Measurements from ENCODE around the gene HRAS. TPM values are rescaled to one million over a fixed set of nuclear protein-coding genes. Genes with fewer than 3 reads are reported as not detected.

Gene HRAS
- total and polyA plus RNA-seq, 2 donors (not counting 1 experiment from before 2014, with no cell fraction given), result 63.5 to 86.0 TPM

GRCh38 chr11:497565-498296, 37.6 kb downstream of the HRAS start:
- H3K4me1 ChIP-seq (ENCODE audit: control insufficient read depth in 2 of 2, insufficient read depth in 2 of 2, low read length in 2 of 2), result peaks cover 0 to 10% of the 10 kb centered on the region in 2 donors
- ChIA-PET POLR2A (interaction anchor here (0.9 kb wide), 1 partner anchor 26 kb away, joined by 3 read pairs; no protein-coding TSS in a partner anchor), CTCF (no interaction called here)
- DNase-seq (peak; percentile 23), ATAC-seq (ENCODE audit: low read depth) (no peak)
- H3K9ac ChIP-seq (ENCODE audit: low read length), result no peak overlapping the region
- 98% methylated on average over 30 of the region's 31 CpGs for WGBS (ENCODE audit: insufficient coverage)
- peaks cover 8% of the 10 kb centered on the region for H3K4me1 Mint-ChIP-seq
- H3K4me3 ChIP-seq (ENCODE audit: control extremely low read depth in 1 of 5, extremely low read depth in 1 of 5, insufficient read depth in 1 of 5, low read depth in 2 of 5, low read length in 4 of 5), result no peak overlapping the region
- H3K9me3 ChIP-seq (ENCODE audit: control extremely low read depth in 1 of 3, control insufficient read depth in 2 of 3, insufficient read depth in 1 of 3, low read length in 2 of 3), result peaks cover 0 to 7% (median 0%) of the 10 kb centered on the region in 3 donors
- H3K27me3 ChIP-seq (replicated peaks in 1 of 4; ENCODE audit: control extremely low read depth in 1 of 4, control insufficient read depth in 3 of 4, insufficient read depth in 4 of 4, low read length in 3 of 4), result no peaks in the 10 kb centered on the region
- peaks cover 47% of the 10 kb centered on the region for H4K20me1 ChIP-seq (ENCODE audit: control insufficient read depth, insufficient read depth, low read length, poor library complexity, severe bottlenecking)
- H3K4me3 Mint-ChIP-seq, result no peak overlapping the region
- H3K79me2 ChIP-seq (ENCODE audit: control insufficient read depth, insufficient read depth, low read length), result peaks cover 16% of the 10 kb centered on the region
- no peaks in the 10 kb centered on the region for H3K27me3 Mint-ChIP-seq
- H3K36me3 ChIP-seq (replicated peaks in 1 of 2; ENCODE audit: control extremely low read depth in 1 of 2, control insufficient read depth in 1 of 2, extremely low read depth in 1 of 2, insufficient read depth in 2 of 2, low read length in 1 of 2), result peaks cover 0 to 62% of the 10 kb centered on the region in 2 experiments
- no peak overlapping the region for H3K27ac ChIP-seq (ENCODE audit: low read length in 2 of 2)
- H3K4me2 ChIP-seq (replicated peaks; ENCODE audit: low read depth, low read length, poor library complexity, severe bottlenecking), result no peak overlapping the region
- H3K27ac Mint-ChIP-seq, result no peak overlapping the region
- intact Hi-C loops (cut with micrococcal nuclease), result no loop called here
- no peak for TF ChIP-seq CTCF (IDR thresholded peaks at IDR 0.05)
- no peak for TF ChIP-seq EZH2 (IDR thresholded peaks at IDR 0.05; ENCODE audit: borderline replicate concordance, insufficient read depth, low read depth, low read length, poor library complexity, severe bottlenecking)
- no peaks in the 10 kb centered on the region for H3K9me3 Mint-ChIP-seq (ENCODE audit: insufficient read depth)
- no peak overlapping the region for H2AFZ ChIP-seq (ENCODE audit: insufficient read depth, low read depth, low read length, poor library complexity, severe bottlenecking)

DNA sequence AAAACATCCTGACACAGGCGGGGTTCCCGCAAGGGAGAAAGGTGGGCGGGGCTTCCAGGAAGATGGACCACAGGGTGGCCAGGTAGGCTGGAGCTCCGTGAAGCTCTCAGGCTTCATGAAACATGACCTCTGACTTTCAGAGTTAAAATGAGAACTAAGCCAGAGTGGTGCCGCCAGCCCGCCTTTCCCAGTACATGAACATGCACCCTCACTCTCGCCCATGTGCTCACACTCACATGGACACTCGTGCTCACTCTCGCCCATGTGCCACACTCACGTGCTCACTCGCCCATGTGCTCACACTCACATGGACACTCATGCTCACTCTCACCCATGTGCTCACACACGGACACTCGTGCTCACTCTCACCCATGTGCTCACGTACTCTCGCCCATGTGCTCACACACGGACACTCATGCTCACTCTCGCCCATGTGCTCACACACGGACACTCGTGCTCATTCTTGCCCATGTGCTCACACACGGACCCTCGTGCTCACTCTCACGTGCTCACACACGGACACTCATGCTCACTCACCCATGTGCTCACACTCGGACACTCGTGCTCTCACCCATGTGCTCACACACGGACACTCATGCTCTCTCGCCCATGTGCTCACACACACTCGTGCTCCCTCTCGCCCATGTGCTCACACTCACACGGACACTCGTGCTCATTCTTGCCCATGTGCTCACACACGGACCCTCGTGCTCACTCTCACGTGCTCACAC, 38.4 kb downstream of the HRAS start:
- H4K20me1 ChIP-seq (ENCODE audit: control insufficient read depth, insufficient read depth, low read length, poor library complexity, severe bottlenecking), result peaks cover 40% of the 10 kb centered on the region
- H2AFZ ChIP-seq (ENCODE audit: insufficient read depth, low read depth, low read length, poor library complexity, severe bottlenecking), result no peak overlapping the region
- H3K27ac ChIP-seq (ENCODE audit: low read length in 2 of 2), result no peak overlapping the region
- ATAC-seq (ENCODE audit: low read depth) (no peak), DNase-seq (peak; percentile 22)
- H3K4me1 ChIP-seq (ENCODE audit: control insufficient read depth in 2 of 2, insufficient read depth in 2 of 2, low read length in 2 of 2), result peaks cover 0 to 4% of the 10 kb centered on the region in 2 donors
- H3K9me3 Mint-ChIP-seq (ENCODE audit: insufficient read depth), result no peaks in the 10 kb centered on the region
- no peak overlapping the region for H3K9ac ChIP-seq (ENCODE audit: low read length)
- no peak overlapping the region for H3K4me2 ChIP-seq (replicated peaks; ENCODE audit: low read depth, low read length, poor library complexity, severe bottlenecking)
- H3K27me3 ChIP-seq (replicated peaks in 1 of 4; ENCODE audit: control extremely low read depth in 1 of 4, control insufficient read depth in 3 of 4, insufficient read depth in 4 of 4, low read length in 3 of 4), result no peaks in the 10 kb centered on the region
- peaks cover 7% of the 10 kb centered on the region for H3K4me1 Mint-ChIP-seq
- peaks cover 0 to 7% (median 0%) of the 10 kb centered on the region in 3 donors for H3K9me3 ChIP-seq (ENCODE audit: control extremely low read depth in 1 of 3, control insufficient read depth in 2 of 3, insufficient read depth in 1 of 3, low read length in 2 of 3)
- CTCF ChIA-PET, result no interaction called here
- POLR2A ChIA-PET, result no interaction called here
- 97% methylated on average over 34 of the region's 34 CpGs for WGBS (ENCODE audit: insufficient coverage)
- TF ChIP-seq EZH2 (IDR thresholded peaks at IDR 0.05; ENCODE audit: borderline replicate concordance, insufficient read depth, low read depth, low read length, poor library complexity, severe bottlenecking), result no peak
- TF ChIP-seq CTCF (IDR thresholded peaks at IDR 0.05), result no peak
- H3K4me3 ChIP-seq (ENCODE audit: control extremely low read depth in 1 of 5, extremely low read depth in 1 of 5, insufficient read depth in 1 of 5, low read depth in 2 of 5, low read length in 4 of 5), result no peak overlapping the region
- intact Hi-C loops (cut with micrococcal nuclease), result no loop called here
- H3K4me3 Mint-ChIP-seq, result no peak overlapping the region
- H3K36me3 ChIP-seq (replicated peaks in 1 of 2; ENCODE audit: control extremely low read depth in 1 of 2, control insufficient read depth in 1 of 2, extremely low read depth in 1 of 2, insufficient read depth in 2 of 2, low read length in 1 of 2), result peaks cover 0 to 62% of the 10 kb centered on the region in 2 experiments
- H3K27ac Mint-ChIP-seq, result peak overlapping the region; percentile 41
- peaks cover 9% of the 10 kb centered on the region for H3K79me2 ChIP-seq (ENCODE audit: control insufficient read depth, insufficient read depth, low read length)
- no peaks in the 10 kb centered on the region for H3K27me3 Mint-ChIP-seq

Measured in B cell (primary cell).